Hepatocyte (in vitro differentiated cells): ENCODE measurements around the gene MAP1LC3A. TPM values are rescaled to one million over a fixed set of nuclear protein-coding genes. Genes with fewer than 3 reads are reported as not detected.
"Not testable (repeated sequence)": the region's sequence is repeated elsewhere in the genome, so short reads cannot be mapped to it uniquely, and the experiment has no call there.

Experiments
- DNase-seq: peaks from one replicate; pipeline ENCODE4 v3.0.0-alpha.2; 2016; ENCODE audit warnings: low spot score
- H2AFZ ChIP-seq: fragments of 200-600 bp; sonication (generic); 2 replicates; pipeline ENCODE4 v1.6.0; 2016; ENCODE audit warnings: antibody characterized with exemption, mild to moderate bottlenecking
- H3K27ac ChIP-seq: fragments of 200-600 bp; sonication (generic); 2 replicates; pipeline ENCODE4 v1.5.1; 2016; ENCODE audit warnings: mild to moderate bottlenecking
- H3K27me3 ChIP-seq: fragments of 200-600 bp; sonication (generic); 2 replicates; pipeline ENCODE4 v1.6.1; 2016
- H3K36me3 ChIP-seq: fragments of 200-600 bp; sonication (generic); replicated peaks from 2 replicates; pipeline ENCODE4 v1.5.1; 2016; ENCODE audit warnings: low read depth; ENCODE audit not compliant: insufficient read depth
- H3K4me1 ChIP-seq: fragments of 200-600 bp; sonication (generic); 2 replicates; pipeline ENCODE4 v1.5.1; 2016; ENCODE audit warnings: mild to moderate bottlenecking, moderate library complexity; ENCODE audit not compliant: insufficient read depth
- H3K4me2 ChIP-seq: fragments of 200-600 bp; sonication (generic); 2 replicates; pipeline ENCODE4 v1.6.0; 2016
- H3K4me3 ChIP-seq: fragments of 200-600 bp; sonication (generic); 2 replicates; pipeline ENCODE4 v1.5.1; 2016; ENCODE audit warnings: mild to moderate bottlenecking
- H3K79me2 ChIP-seq: fragments of 200-600 bp; sonication (generic); 2 replicates; pipeline ENCODE4 v1.6.0; 2017; ENCODE audit warnings: mild to moderate bottlenecking
- H3K9me2 ChIP-seq: fragments of 200-600 bp; sonication (generic); replicated peaks from 2 replicates; pipeline ENCODE4 v1.6.0; 2017; ENCODE audit warnings: mild to moderate bottlenecking; ENCODE audit not compliant: insufficient read depth
- H3K9me3 ChIP-seq: fragments of 200-600 bp; sonication (generic); 2 replicates; pipeline ENCODE4 v1.5.1; 2016; ENCODE audit warnings: low read depth, mild to moderate bottlenecking
- H4K20me1 ChIP-seq: fragments of 200-600 bp; sonication (generic); 2 replicates; pipeline ENCODE4 v1.6.0; 2016; ENCODE audit warnings: mild to moderate bottlenecking; ENCODE audit not compliant: insufficient read depth, poor library complexity, severe bottlenecking
- CTCF ChIP-seq: fragments of 200-600 bp; sonication (generic); IDR thresholded peaks from 2 replicates; pipeline ENCODE4 v1.5.1; 2016; ENCODE audit warnings: antibody characterized with exemption, mild to moderate bottlenecking; ENCODE audit not compliant: poor library complexity
- EZH2 ChIP-seq: fragments of 200-600 bp; sonication (generic); IDR thresholded peaks from 2 replicates; pipeline ENCODE4 v1.6.1; 2016; ENCODE audit warnings: antibody characterized with exemption, mild to moderate bottlenecking, borderline replicate concordance
- EZH2phosphoT487 ChIP-seq: fragments of 200-600 bp; sonication (generic); IDR thresholded peaks from one replicate; pipeline ENCODE4 v1.6.1; 2018; ENCODE audit warnings: antibody characterized with exemption, mild to moderate bottlenecking, low read depth, moderate library complexity; ENCODE audit not compliant: unreplicated experiment, severe bottlenecking
- WGBS: methylation state at CpG from one replicate; pipeline ENCODE4 v1.1.6; 2016; ENCODE audit warnings: low lambda C conversion rate; ENCODE audit errors: missing lambda C conversion rate; 5-methylcytosine and 5-hydroxymethylcytosine counted together
- polyA plus RNA-seq: library from polyadenylated mRNA; unstranded; fragments of >200 nt; fragmentation: Nextera tagmentation; extraction: Ambion mirVana; gene quantifications from 2 replicates; pipeline ENCODE4 v1.2.1, GENCODE V29; 2016
- total RNA-seq: library from RNA; depleted of rRNA; stranded (reverse); fragments of >200 nt; gene quantifications from 2 replicates; pipeline ENCODE4 v1.2.3, GENCODE V29; 2014

The MAP1LC3A gene
- total and polyA plus RNA-seq, 2 experiments from 2014 or later, result 28.1 to 81.8 TPM

GRCh38 chr20:34515484-34516246 is 42.9 kb upstream of the MAP1LC3A start:
- Histone ChIP-seq H3K4me3 (peak overlapping the region; percentile 86), H3K79me2 (peaks cover 44% of the 10 kb centered on the region), H3K4me2 (peak overlapping the region; percentile 83), H3K4me1 (peaks cover 19% of the 10 kb centered on the region), H4K20me1 (peaks cover 8% of the 10 kb centered on the region), H3K36me3 (no peaks in the 10 kb centered on the region), H3K27ac (peak overlapping the region; percentile 98), H3K9me3 (no peaks in the 10 kb centered on the region), H3K9me2 (no peaks in the 10 kb centered on the region), H2AFZ (peak overlapping the region; percentile 27), H3K27me3 (no peaks in the 10 kb centered on the region)
- WGBS, result 4% methylated on average over 36 of the region's 36 CpGs
- TF ChIP-seq EZH2phosphoT487, result no peak
- TF ChIP-seq EZH2, result no peak
- no peak for TF ChIP-seq CTCF
- DNase-seq, result peak; percentile 80

GRCh38 chr20:34516247-34517113 is 42.0 kb upstream of the MAP1LC3A start, which contains the start of gene DYNLRB1:
Gene DYNLRB1, plus strand, starts transcription at chr20:34516422. Its CDS starts 37 bp downstream, at chr20:34516459.
- H3K36me3 ChIP-seq, result no peaks in the 10 kb centered on the region
- H3K79me2 ChIP-seq, result peaks cover 52% of the 10 kb centered on the region

GRCh38 chr20:34517114-34517505 is 41.4 kb upstream of the MAP1LC3A start:
- Histone ChIP-seq H2AFZ (peak overlapping the region; percentile 38), H3K27ac (peak overlapping the region; percentile 98), H3K4me1 (peaks cover 19% of the 10 kb centered on the region), H3K27me3 (no peaks in the 10 kb centered on the region), H3K4me3 (peak overlapping the region; percentile 86), H3K9me2 (no peaks in the 10 kb centered on the region), H3K4me2 (peak overlapping the region; percentile 83), H3K9me3 (no peaks in the 10 kb centered on the region), H3K79me2 (peaks cover 58% of the 10 kb centered on the region), H3K36me3 (no peaks in the 10 kb centered on the region), H4K20me1 (peaks cover 18% of the 10 kb centered on the region)
- no peak for DNase-seq
- no peak for TF ChIP-seq CTCF
- TF ChIP-seq EZH2, result no peak
- no peak for TF ChIP-seq EZH2phosphoT487
- WGBS, result 8% methylated on average over 3 of the region's 3 CpGs

More at GRCh38 chr20:34516247-34517113, 42.0 kb upstream of the MAP1LC3A start, which contains the start of gene DYNLRB1:
- peak; percentile 99 for DNase-seq
- Histone ChIP-seq H3K4me1 (peaks cover 19% of the 10 kb centered on the region), H3K27ac (peak within 1 kb of the TSS; percentile 98), H4K20me1 (peaks cover 12% of the 10 kb centered on the region), H3K9me3 (no peaks in the 10 kb centered on the region), H3K4me3 (peak within 1 kb of the TSS; percentile 86), H3K27me3 (no peaks in the 10 kb centered on the region), H3K9me2 (no peaks in the 10 kb centered on the region), H3K4me2 (peak within 1 kb of the TSS; percentile 83), H2AFZ (peak within 1 kb of the TSS; percentile 38)
- under 1% methylated on average over 57 of the region's 59 CpGs for WGBS
- TF ChIP-seq EZH2 (no peak), CTCF (no peak)

GRCh38 chr20:34518863-34519262 is 39.7 kb upstream of the MAP1LC3A start:
- H2AFZ ChIP-seq, H3K27ac ChIP-seq, H3K36me3 ChIP-seq, H3K4me3 ChIP-seq, H3K4me2 ChIP-seq, H3K9me3 ChIP-seq, DNase-seq, H3K9me2 ChIP-seq, H3K27me3 ChIP-seq: not testable (repeated sequence)
- Histone ChIP-seq H4K20me1 (peaks cover 33% of the 10 kb centered on the region), H3K4me1 (peaks cover 20% of the 10 kb centered on the region), H3K79me2 (peaks cover 76% of the 10 kb centered on the region)
- 96% methylated on average over 7 of the region's 7 CpGs for WGBS

GRCh38 chr20:34519841-34520240 is 38.7 kb upstream of the MAP1LC3A start:
- H3K36me3 ChIP-seq, DNase-seq, H3K9me3 ChIP-seq, H2AFZ ChIP-seq, H3K4me2 ChIP-seq, H3K9me2 ChIP-seq, H3K27me3 ChIP-seq, H3K27ac ChIP-seq, H3K4me3 ChIP-seq: not testable (repeated sequence)
- Histone ChIP-seq H3K79me2 (peaks cover 82% of the 10 kb centered on the region), H4K20me1 (peaks cover 35% of the 10 kb centered on the region), H3K4me1 (peaks cover 20% of the 10 kb centered on the region)
- 94% methylated on average over 10 of the region's 10 CpGs for WGBS
